Measurements from ENCODE around the gene DAGLA. TPM values are rescaled to one million over a fixed set of nuclear protein-coding genes. Genes with fewer than 3 reads are reported as not detected.

DAGLA gene
- total and polyA plus RNA-seq, 2 experiments from 2014 or later: 7.4 to 8.9 TPM

DNA sequence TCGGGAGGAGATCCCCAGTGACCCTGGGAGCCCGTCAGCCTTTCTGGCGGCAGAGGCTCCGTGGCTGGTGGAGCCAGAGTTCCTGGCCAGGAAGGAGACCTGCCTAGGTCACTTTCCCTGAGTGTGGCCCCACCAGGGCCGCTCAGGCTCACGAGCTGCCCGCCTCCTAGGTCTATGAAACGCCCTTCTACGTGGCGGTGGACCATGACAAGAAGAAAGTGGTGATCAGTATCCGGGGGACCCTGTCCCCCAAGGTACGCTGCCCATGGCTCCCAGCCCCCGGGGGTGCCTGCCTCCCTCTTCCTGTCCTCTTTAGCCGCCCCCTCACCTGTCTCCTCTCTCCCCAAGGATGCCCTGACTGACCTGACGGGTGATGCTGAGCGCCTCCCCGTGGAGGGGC lies 55.2 kb downstream of the DAGLA start:
- H3K36me3 ChIP-seq (replicated peaks; ENCODE audit: insufficient read depth, low read depth): no peaks in the 10 kb centered on the region
- H3K4me3 ChIP-seq: no peak overlapping the region
- no peaks in the 10 kb centered on the region for H3K9me3 ChIP-seq (ENCODE audit: low read depth)
- no peaks in the 10 kb centered on the region for H4K20me1 ChIP-seq (ENCODE audit: insufficient read depth, poor library complexity, severe bottlenecking)
- no peak overlapping the region for H3K27ac ChIP-seq
- H3K4me1 ChIP-seq (ENCODE audit: insufficient read depth): no peaks in the 10 kb centered on the region
- no peak overlapping the region for H3K4me2 ChIP-seq
- WGBS (ENCODE audit: low lambda C conversion rate, missing lambda C conversion rate): 93% methylated on average over 17 of the region's 17 CpGs
- no peaks in the 10 kb centered on the region for H3K79me2 ChIP-seq
- no peaks in the 10 kb centered on the region for H3K27me3 ChIP-seq
- DNase-seq (ENCODE audit: low spot score): no peak
- H2AFZ ChIP-seq: no peak overlapping the region
- TF ChIP-seq, protein P1, sequence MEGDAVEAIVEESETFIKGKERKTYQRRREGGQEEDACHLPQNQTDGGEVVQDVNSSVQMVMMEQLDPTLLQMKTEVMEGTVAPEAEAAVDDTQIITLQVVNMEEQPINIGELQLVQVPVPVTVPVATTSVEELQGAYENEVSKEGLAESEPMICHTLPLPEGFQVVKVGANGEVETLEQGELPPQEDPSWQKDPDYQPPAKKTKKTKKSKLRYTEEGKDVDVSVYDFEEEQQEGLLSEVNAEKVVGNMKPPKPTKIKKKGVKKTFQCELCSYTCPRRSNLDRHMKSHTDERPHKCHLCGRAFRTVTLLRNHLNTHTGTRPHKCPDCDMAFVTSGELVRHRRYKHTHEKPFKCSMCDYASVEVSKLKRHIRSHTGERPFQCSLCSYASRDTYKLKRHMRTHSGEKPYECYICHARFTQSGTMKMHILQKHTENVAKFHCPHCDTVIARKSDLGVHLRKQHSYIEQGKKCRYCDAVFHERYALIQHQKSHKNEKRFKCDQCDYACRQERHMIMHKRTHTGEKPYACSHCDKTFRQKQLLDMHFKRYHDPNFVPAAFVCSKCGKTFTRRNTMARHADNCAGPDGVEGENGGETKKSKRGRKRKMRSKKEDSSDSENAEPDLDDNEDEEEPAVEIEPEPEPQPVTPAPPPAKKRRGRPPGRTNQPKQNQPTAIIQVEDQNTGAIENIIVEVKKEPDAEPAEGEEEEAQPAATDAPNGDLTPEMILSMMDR (IDR thresholded peaks at IDR 0.05; ENCODE audit: poor library complexity): no peak
- no peak for TF ChIP-seq EZH2phosphoT487 (IDR thresholded peaks at IDR 0.05; ENCODE audit: low read depth, severe bottlenecking, unreplicated experiment)
- no peak for TF ChIP-seq EZH2 (IDR thresholded peaks at IDR 0.05; ENCODE audit: borderline replicate concordance)
- H3K9me2 ChIP-seq (replicated peaks; ENCODE audit: insufficient read depth): no peaks in the 10 kb centered on the region

DNA sequence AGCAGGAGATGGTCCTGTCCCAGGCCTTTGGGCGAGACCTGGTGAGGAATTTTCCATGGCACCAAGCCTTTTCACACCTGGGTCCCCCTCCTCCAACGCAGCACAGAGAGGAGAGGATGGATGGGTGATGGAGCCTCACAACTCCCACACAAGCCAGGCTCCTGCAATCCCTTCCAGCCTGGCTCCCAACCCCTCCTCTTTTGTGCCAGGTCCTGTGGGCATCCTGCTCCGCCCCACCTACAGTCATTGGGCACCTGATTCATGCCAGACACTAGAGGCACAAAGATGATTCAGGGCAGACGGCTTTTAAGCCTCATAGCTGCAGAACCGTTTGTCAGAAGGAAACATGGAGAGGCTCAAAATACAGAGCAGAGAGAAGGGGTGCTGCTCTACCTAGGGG lies 56.1 kb downstream of the DAGLA start:
- H3K27me3 ChIP-seq: no peaks in the 10 kb centered on the region

DNA sequence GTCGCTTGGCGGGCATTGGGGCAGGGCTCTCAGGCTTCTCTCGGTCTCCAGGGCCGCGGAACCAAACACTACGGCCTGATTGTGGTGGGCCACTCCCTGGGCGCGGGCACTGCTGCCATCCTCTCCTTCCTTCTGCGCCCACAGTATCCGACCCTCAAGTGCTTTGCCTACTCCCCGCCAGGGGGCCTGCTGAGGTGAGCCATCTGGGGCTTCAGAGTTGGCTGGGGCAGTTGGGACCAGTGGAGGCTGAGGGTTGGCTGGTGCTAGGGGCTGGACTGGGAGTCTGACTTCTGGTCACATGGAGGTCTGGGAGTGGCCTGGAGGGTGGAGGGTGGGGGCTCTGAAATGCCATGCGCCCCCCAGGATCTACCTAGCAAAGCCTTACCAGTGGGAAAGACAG lies 56.9 kb downstream of the DAGLA start:
- no peak for TF ChIP-seq EZH2 (IDR thresholded peaks at IDR 0.05; ENCODE audit: borderline replicate concordance)
- no peak for TF ChIP-seq EZH2phosphoT487 (IDR thresholded peaks at IDR 0.05; ENCODE audit: low read depth, severe bottlenecking, unreplicated experiment)
- TF ChIP-seq, protein P1 (IDR thresholded peaks at IDR 0.05; ENCODE audit: poor library complexity): no peak
- DNase-seq (ENCODE audit: low spot score): no peak
- H3K4me3 ChIP-seq: no peak overlapping the region
- H3K79me2 ChIP-seq: no peaks in the 10 kb centered on the region
- H2AFZ ChIP-seq: no peak overlapping the region
- no peak overlapping the region for H3K27ac ChIP-seq
- no peak overlapping the region for H3K4me2 ChIP-seq
- no peaks in the 10 kb centered on the region for H3K9me3 ChIP-seq (ENCODE audit: low read depth)
- H3K9me2 ChIP-seq (replicated peaks; ENCODE audit: insufficient read depth): no peaks in the 10 kb centered on the region
- H3K36me3 ChIP-seq (replicated peaks; ENCODE audit: insufficient read depth, low read depth): no peaks in the 10 kb centered on the region
- WGBS (ENCODE audit: low lambda C conversion rate, missing lambda C conversion rate): 97% methylated on average over 12 of the region's 12 CpGs
- no peaks in the 10 kb centered on the region for H3K27me3 ChIP-seq
- no peaks in the 10 kb centered on the region for H3K4me1 ChIP-seq (ENCODE audit: insufficient read depth)
- H4K20me1 ChIP-seq (ENCODE audit: insufficient read depth, poor library complexity, severe bottlenecking): no peaks in the 10 kb centered on the region

More for the DNA sequence above, 56.1 kb downstream of the DAGLA start:
- Histone ChIP-seq H3K9me3 (ENCODE audit: low read depth) (no peaks in the 10 kb centered on the region), H3K9me2 (replicated peaks; ENCODE audit: insufficient read depth) (no peaks in the 10 kb centered on the region), H4K20me1 (ENCODE audit: insufficient read depth, poor library complexity, severe bottlenecking) (no peaks in the 10 kb centered on the region), H3K79me2 (no peaks in the 10 kb centered on the region), H3K27ac (no peak overlapping the region), H3K36me3 (replicated peaks; ENCODE audit: insufficient read depth, low read depth) (no peaks in the 10 kb centered on the region), H3K4me2 (no peak overlapping the region), H3K4me3 (no peak overlapping the region), H2AFZ (no peak overlapping the region), H3K4me1 (ENCODE audit: insufficient read depth) (no peaks in the 10 kb centered on the region)
- TF ChIP-seq, protein P1 (IDR thresholded peaks at IDR 0.05; ENCODE audit: poor library complexity): no peak
- TF ChIP-seq EZH2phosphoT487 (IDR thresholded peaks at IDR 0.05; ENCODE audit: low read depth, severe bottlenecking, unreplicated experiment): no peak
- TF ChIP-seq EZH2 (IDR thresholded peaks at IDR 0.05; ENCODE audit: borderline replicate concordance): no peak
- DNase-seq (ENCODE audit: low spot score): no peak
- 88% methylated on average over 5 of the region's 5 CpGs for WGBS (ENCODE audit: low lambda C conversion rate, missing lambda C conversion rate)

Data from hepatocyte (in vitro differentiated cells).